GM12801 (cell line): ENCODE measurements around the gene PDC.

Experiments
- TF ChIP-seq, protein P1 (sequence below): IDR thresholded peaks from one replicate; pipeline ENCODE4 v1.5.1; 2011; ENCODE audit warnings: control low read depth; ENCODE audit not compliant: insufficient read length; ENCODE audit errors: extremely low read depth

PDC gene

DNA sequence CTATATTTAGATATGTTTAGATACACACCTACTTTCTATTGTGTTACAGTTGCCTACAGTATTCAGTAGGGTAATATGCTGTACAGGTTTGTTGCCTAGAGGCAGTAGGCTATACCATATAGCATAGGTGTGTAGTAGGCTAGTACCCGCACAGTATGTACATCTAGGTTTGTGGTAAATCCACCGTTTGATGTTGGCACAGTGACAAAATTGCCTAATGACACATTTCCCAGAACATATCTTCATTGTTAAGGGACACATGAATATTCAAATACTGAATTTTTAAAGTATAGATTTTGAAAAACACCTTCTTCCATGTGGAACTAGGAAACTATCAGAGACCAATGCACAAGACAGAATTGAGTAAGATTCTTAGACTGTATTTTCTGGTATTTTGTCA lies 22.6 kb upstream of the PDC start:
- TF ChIP-seq, protein P1, sequence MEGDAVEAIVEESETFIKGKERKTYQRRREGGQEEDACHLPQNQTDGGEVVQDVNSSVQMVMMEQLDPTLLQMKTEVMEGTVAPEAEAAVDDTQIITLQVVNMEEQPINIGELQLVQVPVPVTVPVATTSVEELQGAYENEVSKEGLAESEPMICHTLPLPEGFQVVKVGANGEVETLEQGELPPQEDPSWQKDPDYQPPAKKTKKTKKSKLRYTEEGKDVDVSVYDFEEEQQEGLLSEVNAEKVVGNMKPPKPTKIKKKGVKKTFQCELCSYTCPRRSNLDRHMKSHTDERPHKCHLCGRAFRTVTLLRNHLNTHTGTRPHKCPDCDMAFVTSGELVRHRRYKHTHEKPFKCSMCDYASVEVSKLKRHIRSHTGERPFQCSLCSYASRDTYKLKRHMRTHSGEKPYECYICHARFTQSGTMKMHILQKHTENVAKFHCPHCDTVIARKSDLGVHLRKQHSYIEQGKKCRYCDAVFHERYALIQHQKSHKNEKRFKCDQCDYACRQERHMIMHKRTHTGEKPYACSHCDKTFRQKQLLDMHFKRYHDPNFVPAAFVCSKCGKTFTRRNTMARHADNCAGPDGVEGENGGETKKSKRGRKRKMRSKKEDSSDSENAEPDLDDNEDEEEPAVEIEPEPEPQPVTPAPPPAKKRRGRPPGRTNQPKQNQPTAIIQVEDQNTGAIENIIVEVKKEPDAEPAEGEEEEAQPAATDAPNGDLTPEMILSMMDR, result no peak

DNA sequence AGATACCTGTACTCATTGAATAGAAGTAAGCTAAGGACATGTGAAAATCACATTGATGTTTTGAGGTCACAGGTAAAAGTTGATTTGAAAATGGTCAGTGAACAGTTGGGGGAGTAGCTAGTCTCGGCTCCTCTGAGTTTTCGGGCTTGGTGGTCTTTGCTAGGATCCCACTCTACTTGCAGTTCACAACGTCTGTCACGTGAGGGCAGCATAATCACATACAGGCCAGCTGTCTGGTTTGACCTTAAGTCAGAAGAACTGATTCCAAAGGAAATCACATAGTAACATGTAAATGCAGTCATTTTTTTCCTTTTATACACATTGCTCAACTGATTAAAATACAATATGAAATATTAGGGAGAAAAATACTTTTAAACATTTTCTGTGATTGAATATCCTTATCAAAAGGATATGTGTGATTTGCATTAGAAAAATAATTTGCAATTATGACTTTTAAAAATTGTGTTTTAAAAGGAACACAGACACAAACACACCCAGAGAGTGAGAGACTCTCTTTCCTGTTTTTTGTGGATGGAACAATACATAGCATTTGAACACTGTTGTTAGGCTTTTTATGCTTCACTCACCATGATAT lies 21.8 kb upstream of the PDC start:
- TF ChIP-seq, protein P1, result no peak

DNA sequence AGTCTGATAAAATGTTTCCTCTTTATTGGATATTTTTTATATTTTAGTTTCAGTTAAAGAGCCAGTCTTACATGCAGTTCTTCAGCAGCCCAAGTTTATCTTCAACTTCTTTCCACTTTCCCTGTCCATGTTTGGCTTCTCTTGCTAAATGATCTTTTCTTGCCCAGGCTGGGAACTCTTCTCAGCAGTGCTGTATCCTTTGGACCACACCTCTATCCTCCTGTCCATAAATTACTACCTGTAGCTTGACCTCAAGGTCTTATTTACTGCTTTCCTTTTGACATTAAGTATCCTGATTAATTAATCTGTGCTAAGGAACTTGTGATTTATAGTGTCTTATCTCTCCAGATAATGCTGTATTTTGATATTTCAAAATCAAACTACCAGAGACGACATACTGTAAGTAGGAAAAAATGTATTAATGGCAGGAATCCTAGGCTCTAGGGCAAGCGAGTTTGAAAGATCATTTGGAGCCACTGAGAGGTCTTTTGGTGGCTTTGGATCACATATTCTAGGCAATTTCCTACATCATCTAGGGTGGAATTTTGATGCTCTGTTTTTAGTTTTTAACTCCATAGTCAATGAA lies 20.5 kb upstream of the PDC start:
- TF ChIP-seq, protein P1, result no peak

DNA sequence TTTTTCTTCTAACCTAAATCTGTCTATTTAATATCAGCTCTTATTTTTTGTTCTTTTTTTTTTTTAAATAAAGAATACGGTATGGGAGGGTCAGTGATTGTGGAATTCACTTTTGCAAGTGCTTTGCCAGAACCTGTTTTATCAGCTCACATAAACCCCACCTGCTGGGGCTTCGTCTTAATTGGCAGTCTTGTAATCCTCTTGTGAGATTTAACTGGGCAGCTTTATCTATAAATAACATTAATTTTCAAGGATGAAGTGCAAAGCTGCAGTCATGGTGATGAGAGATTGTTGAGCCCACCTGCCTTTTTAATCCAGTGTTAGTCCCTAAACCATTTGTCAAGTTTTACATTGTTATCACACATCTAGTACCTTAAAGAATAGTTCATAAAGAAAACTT lies 18.2 kb upstream of the PDC start:
- TF ChIP-seq, protein P1, result no peak

DNA sequence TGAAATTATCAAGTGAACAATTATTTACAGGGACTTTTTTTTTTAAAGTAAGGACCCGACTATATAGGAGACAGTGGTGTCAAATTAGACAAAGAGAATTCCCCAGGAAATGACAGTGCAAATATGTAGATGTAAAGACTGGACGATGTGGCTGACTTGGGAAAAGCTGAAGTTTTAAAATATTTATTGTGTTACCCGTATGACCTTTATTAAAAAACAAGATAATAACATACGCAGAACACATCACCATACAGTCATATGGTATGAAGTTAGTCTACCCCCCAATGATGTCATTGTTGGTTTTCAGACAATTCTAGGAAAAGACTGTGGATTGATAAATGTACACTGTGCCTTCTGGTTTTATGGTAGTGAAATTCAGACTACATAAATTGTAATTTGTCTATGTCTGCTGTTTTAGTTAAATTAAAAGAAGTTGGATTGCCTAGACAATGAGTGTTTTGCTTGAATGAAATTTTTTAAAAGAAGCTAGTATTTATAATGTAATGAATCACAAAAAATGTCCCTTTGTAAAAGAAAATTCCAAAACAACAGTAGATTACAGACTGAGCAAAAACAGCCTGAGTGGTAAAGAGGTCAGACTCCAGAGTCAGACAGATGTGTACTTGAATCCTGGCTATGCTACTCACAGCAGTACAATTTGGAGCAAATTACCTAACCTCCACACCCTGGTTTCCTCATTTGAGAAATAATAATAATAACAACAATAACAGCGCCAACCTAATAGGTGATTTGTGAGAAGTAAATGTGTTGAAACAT lies 15.5 kb upstream of the PDC start:
- TF ChIP-seq, protein P1, result no peak

DNA sequence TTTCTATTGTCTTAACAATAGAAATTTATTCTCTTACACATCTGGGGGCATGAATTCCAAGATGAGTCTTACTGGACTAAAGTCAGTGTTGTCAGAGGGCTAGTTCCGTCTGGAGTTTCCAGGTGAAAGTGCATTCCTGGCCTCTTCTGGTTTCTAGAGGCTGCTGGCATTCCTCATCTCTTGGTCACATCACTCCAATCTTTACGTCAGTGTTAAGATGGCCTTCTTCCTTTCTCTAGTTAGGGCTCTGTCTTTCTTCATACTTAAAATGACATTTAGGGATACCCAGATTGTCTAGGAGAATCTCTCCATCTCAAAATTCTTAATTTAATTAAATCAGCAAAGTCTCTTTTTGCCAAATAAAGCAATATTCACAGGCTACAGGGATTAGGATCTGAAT lies 13.3 kb upstream of the PDC start:
- TF ChIP-seq, protein P1, result no peak

DNA sequence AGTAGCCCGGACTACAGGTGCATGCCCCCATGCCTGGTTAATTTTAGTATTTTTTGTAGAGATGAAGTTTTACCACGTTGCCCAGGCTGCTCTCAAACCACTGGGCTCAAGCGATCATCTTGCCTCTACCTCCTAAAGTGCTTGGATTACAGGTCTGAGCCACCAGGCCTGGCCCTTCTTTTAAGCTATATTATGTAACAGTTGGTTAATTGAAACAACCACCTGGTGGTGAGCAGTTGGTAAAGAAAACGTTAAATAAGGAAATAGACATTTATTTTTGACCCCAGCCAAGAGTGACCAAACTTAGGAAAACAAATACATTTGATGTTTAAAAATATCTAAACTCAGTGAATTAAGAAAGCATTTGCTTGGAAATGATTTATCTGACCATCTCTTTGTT lies 12.1 kb upstream of the PDC start:
- TF ChIP-seq, protein P1, result no peak
